Uterus (tissue), 2 donors: ENCODE measurements around the gene NIN.

Experiments used
- CTCF ChIP-seq, 4 experiments: fragments of 200-600 bp in 2 of 4; fragments of 450-650 bp in 2 of 4; sonication (generic) in 2 of 4; IDR thresholded peaks; one replicate each; pipeline ENCODE4 v1.5.1; 2016 to 2019; ENCODE audit warnings: antibody characterized with exemption in 4 of 4, mild to moderate bottlenecking in 2 of 4, moderate library complexity in 1 of 4
- POLR2A ChIP-seq, 2 donors: fragments of 450-650 bp; IDR thresholded peaks; one replicate each; pipeline ENCODE4 v1.6.1; 2016; ENCODE audit warnings: antibody characterized with exemption in 2 of 2, mild to moderate bottlenecking in 1 of 2, moderate library complexity in 1 of 2

GRCh38 chr14:50762001-50762930, 68.7 kb downstream of the NIN start:
- TF ChIP-seq CTCF (IDR thresholded peaks at IDR 0.05): no peak
- no peak for TF ChIP-seq POLR2A (IDR thresholded peaks at IDR 0.05)
